ENCODE results near the gene SP9.
A peak's percentile ranks its signal among the peaks of the same experiment; 100 is the strongest.

The SP9 gene

DNA sequence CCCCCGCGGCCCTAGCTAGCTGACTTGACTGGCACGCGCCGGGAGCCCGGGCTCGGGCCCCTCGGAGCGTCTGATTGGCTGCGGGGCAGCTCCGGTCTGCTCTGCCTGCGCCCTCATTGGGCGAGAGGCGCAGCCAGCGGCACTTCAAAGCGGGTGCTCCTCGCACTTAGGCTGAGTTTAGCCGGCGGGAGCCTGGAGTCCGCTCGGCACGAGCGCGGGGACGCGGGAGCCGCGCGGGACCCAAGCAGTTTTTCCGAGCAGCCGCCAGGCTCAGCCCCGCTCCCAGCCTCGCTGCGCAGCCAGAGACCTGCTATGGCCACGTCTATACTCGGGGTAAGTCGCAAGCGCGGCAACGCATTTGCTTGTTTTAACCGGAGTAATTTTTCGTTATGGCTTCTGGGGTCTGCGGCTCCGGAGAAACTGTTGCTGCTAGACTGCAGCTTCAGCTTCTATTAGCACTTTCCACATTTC is at the start of gene SP9:
TSS of gene SP9 (plus strand) at position 174 of the 471 bp plus-strand sequence. CDS start at position 313, 139 bp downstream.
- peak; percentile 95 for DNase-seq (ENCODE audit: low spot score)

DNA sequence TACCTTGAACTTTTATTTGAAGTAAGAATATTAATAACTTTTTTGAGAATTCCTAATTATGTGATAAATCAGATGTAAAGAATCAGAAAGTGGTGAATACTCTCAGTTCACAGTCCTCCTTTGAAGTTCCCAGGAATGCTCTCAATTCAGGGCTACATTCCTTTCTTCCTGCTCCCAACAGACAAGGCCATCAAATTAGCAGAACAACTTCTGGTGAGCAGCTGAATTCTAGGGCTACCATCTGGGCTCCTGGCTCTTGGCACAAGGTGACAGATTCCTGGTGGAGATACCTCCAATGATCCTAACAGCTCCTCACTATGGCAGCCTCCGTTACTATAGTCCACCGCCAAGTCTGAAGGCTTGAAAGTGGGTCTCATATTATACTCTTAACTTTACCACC is 48.6 kb upstream of the SP9 start:
- no peak for DNase-seq (ENCODE audit: low spot score)

DNA sequence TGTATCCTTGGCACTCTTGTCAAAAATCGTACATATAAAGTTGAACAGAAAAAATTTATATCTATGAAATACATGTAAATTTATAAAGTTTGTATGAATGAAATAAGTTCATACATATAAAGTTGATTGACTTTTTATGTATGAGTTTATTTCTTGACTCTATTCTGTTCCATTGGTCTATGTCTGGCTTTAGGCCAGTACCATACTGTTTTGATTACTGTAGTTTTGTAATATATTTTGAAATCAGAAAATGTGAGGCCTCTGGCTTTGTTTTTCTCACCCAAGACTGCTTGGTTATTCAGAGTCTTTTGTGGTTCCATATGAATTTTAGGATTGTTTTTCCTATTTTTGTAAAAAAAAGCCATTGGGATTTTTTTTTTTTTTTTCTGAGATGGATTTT is 41.8 kb upstream of the SP9 start:
- no peak for DNase-seq (ENCODE audit: low spot score)

DNA sequence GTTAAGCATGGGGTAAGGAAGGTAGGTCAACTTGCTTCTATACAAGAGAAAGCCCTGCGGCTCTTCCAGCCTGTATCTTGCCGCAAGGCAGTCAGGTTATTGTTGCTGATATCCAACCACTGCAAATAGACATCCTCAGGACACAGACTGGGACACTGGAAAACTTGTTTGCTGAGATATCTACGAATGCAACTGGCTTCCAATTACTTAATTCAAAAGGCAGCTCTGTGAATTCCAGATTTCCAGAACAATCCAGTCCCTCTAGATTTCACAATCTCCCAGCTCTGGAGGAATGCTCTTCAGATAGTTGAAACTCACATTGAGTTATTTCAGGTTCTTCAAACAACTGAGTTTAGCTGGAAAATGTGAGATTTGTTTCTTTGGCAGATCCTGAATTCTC is 34.6 kb upstream of the SP9 start:
- peak; percentile 16 for DNase-seq (ENCODE audit: low spot score)

DNA sequence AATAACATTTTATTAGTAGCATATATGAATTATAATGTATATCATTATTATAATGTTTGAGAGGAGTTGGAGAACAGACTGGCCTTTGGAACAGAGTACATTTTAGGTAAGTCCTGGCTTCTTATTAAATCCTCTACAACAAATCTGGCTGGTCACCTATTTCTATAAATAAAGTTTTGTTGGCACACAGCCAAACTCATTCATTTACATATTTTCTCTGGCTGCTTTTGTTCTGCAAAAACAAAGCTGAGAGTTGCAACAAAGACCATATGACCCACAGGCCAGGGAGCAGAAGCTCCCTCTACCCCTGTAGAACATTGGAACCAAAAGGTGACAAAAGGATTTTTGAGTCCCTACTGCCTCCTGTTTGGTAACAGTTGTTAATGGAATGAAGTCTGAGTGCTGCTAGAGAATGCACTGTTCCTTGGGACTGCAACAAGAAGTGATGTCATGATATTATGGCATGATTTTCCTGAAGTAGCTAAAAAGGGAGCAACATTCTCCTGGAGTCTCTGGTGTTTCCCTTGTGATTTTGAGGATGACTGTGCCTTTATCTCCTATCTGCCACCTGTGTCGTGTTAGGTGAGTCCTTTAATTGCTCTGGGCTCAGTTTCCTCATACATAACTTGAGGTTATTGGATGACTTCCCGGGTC is 22.0 kb upstream of the SP9 start:
- DNase-seq (ENCODE audit: low spot score) = no peak

DNA sequence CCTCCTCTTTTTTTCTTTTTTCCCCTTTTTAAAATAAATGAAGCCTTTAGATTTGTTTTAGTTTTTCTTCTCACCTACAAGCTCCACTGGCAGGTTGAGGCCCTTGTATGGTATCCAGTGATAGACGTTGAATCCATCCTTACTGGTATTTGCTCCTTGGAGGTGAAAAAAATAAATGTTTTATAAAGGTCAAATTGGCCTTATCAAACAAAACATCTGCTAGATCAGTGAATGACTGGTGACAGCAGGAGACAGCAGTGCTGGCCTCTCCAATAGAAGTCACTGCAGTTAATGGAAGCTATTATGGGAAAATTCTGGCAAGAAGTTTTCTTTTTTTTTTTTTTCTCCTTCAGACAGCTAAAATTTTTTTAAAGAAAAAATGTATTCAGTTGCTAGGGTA is 12.6 kb upstream of the SP9 start:
- no peak for DNase-seq (ENCODE audit: low spot score)

DNA sequence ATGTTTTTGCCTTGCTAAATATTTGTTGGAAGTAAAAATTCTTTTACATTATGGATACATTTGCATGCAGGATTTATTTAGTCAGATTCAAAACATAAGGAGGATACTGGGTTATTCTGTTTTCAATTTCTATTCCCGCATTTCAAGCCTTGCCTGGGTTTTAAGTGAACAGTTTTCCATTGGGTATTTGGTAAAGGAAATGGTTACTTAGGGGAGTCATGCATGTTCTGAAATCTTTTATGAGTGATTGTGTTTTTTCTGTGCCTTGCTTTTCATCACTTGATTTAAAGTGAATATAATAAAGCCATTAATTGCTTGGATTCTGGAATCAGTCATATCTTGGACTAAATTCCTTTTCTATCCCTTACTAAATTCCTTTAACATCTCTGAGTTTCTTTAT is 12.0 kb upstream of the SP9 start:
- DNase-seq (ENCODE audit: low spot score) = no peak

DNA sequence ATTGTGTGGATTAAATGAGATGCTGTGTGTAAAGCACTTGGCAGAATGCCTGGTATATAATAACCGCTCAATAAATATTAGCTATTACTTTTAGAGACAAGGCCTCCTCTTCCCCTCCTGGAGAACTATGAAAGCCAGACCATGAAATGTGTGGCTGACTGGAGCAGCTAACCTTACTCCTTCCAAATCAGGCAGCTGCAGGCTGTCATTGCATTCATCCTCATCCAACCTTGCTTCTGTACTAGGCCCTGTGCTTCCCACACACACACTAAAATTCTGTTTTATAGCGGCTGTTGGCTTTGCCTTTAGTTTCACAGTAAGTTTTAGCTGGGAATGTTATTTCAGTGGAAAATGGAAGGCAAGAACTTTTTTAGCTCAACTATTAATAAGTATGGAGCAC is 10.2 kb upstream of the SP9 start:
- no peak for DNase-seq (ENCODE audit: low spot score)

DNA sequence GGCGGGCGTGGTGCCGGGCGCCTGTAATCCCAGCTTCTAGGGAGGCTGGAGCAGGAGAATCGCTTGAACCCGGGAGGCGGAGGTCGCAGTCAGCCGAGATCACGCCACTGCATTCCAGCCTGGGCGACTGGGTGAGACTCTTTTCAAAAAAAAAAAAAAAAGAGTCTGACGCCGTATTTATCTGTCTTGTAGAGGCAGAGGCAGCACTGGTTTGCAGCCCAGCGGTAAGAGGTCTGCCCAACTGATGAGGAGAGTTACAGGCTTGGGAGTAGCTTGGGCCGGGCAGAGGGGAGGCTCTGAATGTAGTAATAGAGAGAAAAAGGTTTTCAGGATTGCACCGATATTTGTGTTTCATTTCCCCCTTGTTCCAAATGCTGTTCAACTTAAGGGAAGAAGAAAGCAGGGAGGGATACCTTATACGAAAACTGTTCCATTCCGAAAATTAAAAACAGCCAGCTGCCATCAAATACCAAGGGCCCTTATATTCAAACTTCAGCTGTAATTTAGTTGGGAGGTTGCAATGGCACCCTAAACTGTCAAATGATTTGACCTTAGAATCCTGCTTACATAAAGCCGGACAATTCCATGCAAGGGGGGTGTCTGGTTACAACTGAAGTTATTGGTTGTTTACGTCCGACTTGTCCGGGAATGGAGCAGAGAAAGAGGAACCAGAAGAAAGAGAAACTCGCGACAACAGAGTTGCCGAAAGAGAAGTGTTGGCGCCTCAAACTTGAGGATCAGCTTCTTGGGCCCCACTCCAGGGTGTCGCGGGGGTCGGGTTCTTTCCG is 9.2 kb upstream of the SP9 start:
- DNase-seq (ENCODE audit: low spot score) = peak; percentile 41

DNA sequence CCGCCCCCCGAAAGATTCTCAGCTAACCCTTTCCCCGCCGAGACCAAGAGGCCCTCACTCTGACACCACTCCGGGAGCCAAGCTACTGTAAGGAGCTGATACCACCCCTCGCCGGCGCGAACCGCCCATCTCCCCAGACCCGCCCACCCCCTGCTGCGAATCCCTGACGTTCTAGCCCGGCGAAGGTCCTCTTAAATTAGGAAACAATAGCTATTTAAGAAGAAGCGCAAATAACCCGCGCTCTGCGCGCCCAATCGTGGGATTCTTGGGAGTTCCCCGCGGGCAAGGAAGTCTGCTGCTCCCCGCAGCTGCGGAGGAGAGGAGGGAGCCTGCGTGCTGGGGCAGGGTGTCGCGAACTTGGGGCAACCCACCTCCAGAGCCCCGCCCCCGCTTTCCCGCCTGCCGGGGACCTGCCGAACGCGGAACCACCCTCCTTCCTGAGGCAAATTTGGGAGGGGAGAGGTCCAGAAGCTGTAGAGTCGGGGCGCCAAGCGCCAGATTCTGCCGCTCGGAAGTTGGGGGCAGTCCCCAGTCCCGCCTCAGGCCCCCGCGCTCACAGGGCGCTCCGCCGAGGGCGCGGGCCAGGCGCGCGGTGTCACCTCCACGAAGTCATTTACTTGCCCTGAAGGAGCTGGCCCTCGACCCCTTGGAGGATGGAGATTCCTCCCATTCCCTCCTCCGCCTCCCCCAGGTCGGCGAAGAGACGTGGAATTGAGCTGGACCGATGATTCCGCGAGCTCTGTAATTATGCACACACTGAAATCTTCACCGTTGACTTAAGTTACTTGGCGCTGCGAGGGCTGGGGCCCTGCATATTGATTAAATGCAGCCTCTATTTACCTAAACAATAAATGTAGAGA is 8.4 kb upstream of the SP9 start:
- DNase-seq (ENCODE audit: low spot score) = peak; percentile 52

DNA sequence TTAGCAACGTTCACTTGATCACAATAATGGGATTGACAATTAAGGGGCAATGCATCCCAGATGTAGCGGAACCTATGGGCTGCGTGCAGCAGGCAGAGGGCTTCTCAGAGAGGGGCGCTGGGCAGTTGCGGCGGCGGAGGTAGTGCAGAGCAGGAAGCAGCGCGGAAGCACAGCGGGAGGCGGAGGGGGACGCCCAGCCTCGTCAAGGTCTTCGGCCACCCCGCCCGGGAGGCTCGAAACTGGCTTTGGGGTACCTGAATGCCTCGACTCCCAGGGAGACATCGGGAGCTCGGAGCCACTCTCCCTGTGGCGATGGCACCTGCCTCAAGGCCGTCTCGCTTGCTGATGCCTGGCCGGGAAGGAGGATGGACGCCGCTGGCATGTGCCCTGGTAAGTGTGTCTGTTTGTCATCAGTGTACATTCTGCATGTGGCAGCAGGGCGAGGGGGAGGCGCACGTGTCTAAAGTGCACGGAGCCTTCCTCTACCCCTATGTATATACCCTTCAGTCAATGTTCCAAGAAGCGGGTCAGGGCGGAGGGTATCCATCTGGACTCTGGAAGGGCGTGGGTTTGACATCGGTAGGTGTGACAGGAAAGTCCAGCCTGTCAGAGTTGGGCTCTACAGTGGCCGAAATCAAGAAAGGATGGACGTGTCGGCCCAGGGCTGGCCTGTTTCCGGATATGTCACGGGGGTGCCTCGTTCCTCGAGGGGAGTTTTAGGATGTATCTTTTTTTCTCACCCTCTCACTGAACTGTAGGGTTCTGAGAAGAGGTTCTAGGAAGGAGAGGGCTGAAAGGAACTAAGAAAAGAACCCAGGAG is 7.5 kb upstream of the SP9 start:
- DNase-seq (ENCODE audit: low spot score) = no peak

DNA sequence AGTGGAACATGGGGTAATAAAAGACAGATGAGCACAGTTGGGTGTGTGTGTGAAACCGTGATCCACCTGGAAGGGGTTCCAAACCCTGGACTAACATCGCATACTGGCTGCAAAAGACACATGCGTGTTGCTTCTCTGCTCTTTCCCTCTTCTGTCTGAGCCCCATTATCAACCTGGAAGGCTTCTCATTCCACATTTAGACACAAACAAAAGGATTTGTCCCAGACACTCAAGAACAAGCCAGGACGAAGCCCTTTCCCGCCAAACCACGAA is 7.0 kb upstream of the SP9 start:
- no peak for DNase-seq (ENCODE audit: low spot score)

DNA sequence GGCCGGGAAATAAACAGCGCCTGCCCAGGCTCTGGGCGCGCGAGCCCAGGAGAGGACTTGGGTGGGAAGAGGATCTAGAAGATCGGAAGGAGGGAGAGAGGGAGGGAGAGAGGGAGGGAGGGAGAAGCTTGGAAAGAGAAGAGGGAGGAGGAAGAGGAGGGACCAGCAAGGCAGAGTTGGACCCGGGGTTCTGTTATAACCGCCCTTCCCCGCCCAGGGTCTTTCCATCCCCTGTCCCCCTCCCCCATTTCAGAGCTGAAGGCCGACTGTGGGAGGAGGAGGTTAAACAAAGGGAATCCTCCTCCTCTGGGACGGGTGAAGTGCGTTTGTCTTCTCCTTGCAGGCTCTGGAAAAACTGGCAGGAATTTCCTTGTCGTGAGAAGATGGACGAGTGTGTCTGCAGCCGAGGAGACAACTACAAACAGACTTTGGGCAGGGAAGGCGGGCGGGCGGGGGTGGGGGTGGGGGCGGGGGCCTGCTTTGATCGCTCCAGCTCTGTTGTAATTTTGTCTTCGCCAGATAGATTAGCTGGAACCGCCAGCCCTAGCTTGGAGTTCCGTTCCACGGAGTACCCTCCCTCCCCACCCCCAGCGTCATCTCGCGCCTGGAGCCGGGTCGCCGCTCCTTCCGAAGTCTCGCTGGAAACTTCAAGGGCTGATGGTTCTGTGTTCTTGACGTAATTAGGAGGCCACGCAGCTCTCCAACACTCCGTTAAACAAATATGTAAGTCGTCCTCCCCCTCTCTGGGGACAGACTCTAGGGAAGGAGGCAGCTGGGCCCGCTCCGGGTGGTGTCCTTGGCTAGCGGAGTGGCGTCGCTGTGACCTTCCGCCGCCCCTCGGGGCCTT is 6.4 kb upstream of the SP9 start:
- DNase-seq (ENCODE audit: low spot score) = peak; percentile 59

DNA sequence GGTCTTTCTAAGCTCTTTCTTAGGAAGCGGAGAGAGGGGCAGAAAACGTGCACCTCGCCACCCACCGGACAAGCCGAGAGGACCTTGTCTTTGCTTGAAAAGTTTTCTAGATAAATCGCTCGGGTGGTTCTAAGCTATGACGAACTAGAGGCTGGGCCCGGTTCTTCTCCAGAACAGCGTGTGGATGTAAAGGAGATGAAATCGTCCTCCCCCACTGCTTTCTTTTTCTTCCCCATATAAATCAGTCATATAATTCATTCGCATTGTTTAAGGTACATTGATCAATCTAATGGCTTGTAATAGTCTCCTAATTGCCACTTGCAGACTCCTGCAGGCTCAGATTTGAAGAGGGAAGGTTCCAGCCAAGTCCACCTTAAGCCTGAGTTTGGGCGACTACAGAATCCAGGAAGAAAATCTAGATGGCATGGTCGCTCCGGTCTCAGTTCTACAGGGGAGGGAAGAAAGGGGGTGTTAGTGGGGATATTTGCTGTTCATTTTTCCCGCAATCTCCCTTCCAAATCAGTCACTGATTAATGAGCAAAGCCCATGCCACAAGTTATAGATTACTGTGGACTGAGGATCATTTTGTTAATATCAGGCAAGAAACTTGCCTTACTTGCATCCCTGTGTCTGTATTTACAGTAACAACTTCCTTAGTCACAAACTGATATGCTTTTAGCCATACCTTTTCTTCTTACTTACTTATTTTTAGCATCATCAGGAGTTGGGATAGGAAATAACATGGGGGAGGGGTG is 5.6 kb upstream of the SP9 start:
- no peak for DNase-seq (ENCODE audit: low spot score)

DNA sequence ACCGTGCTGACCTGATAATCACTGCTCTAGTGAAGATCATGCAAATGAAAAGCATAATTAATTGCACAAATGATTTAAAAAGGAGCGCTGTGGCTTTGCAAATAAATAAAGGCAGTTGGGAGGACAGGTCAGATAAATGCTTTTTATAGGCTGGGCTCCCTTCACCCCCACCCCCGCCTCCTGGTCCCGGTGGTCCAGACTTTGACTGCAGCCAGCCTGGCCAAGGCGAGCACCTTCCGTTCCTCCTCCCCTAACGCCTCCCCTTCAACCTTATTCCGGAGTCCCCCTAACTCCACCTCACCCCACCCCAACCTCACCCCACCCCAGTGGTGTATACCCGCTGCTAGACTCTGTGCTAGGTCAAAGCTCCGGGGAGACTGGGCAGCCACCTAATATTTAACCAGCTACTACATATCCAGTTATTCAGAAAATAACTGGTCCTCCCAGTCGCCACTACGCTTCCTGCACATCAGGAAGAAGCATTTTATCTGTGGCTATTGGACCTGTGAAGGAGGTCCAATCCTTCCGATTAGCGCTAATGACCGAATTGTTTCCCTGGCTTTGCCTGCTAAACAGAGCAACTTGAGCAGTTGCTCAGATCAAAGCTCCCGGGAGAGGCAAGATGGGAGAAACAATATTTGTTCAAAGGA is 3.7 kb upstream of the SP9 start:
- no peak for DNase-seq (ENCODE audit: low spot score)

DNA sequence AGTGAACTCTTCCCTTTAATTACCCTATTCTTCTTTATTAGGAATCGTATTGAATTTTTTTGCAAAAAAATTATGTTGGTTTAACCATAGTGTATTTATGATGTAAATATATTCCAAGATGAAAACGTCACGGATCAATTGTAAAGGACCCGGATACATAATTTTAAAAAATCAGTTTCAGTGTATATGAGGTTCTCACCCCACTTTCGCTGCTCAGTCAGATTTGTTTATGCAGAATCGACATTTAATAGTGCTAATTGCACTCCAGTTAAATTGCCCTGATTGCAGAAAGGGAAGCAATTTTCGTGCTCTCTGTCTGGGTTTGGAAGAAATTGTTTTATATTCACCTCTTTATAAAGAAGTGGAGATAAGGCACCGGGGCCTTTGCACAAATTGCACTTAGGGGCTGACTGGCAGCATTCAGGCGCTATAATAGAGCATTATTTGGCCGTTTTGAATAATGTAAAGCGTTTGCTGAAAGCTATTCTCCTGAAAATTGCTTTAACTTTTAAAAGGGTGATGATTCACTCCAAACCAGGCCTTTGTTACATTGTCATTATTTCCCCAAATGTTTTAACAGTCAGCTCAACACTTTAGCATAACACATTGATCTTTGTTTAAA is 3.0 kb upstream of the SP9 start:
- no peak for DNase-seq (ENCODE audit: low spot score)

DNA sequence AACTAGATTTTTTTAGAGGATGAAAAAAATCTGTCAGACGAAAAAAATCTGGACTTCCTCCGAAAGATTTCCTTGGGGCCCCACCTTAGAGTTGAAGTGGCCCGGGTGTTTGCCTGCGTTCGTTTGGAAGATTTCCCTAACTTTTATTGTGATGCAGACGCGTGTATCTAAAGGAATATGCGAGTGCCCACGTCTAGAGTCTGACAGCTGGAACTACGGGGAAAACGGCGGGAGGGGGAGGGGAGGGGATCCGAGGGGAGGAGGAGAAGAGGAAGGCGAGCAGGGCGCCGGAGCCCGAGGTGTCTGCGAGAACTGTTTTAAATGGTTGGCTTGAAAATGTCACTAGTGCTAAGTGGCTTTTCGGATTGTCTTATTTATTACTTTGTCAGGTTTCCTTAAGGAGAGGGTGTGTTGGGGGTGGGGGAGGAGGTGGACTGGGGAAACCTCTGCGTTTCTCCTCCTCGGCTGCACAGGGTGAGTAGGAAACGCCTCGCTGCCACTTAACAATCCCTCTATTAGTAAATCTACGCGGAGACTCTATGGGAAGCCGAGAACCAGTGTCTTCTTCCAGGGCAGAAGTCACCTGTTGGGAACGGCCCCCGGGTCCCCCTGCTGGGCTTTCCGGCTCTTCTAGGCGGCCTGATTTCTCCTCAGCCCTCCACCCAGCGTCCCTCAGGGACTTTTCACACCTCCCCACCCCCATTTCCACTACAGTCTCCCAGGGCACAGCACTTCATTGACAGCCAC is 2.4 kb upstream of the SP9 start:
- no peak for DNase-seq (ENCODE audit: low spot score)

DNA sequence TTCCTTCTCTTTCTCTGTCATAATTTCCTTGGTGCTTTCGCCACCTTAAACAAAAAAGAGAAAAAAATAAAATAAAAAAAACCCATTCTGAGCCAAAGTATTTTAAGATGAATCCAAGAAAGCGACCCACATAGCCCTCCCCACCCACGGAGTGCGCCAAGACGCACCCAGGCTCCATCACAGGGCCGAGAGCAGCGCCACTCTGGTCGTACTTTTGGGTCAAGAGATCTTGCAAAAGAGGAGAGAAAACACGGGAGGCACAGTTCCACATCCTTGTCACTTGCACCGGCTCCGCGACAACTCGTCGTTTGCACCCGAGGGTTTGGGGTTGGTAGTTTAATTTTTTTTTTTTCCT is 1.8 kb upstream of the SP9 start:
- no peak for DNase-seq (ENCODE audit: low spot score)
